Activated naive CD4-positive, alpha-beta T cell (primary cell): ENCODE measurements around the gene GNG7.
"Not testable (repeated sequence)": the region's sequence is repeated elsewhere in the genome, so short reads cannot be mapped to it uniquely, and the experiment has no call there.

Experiments used
- DNase-seq, 4 experiments: peaks; one replicate each; lab custom pipeline; 2025; lab: John Stamatoyannopoulos, UW

Gene GNG7

GRCh38 chr19:2534423-2535013 is 168.0 kb downstream of the GNG7 start:
- DNase-seq = no peak

GRCh38 chr19:2533686-2534422 is 168.6 kb downstream of the GNG7 start:
- DNase-seq = no peak

- no peak for DNase-seq
Observed at GRCh38 chr19:2533072-2533425, 169.4 kb downstream of the GNG7 start.

GRCh38 chr19:2532252-2533071 is 170.0 kb downstream of the GNG7 start:
- no peak for DNase-seq

- not testable (repeated sequence) for DNase-seq
Observed at GRCh38 chr19:2529942-2530341, 172.6 kb downstream of the GNG7 start.

GRCh38 chr19:2529473-2529918 is 173.0 kb downstream of the GNG7 start:
- no peak for DNase-seq

GRCh38 chr19:2528675-2529101 is 173.8 kb downstream of the GNG7 start:
- no peak for DNase-seq

GRCh38 chr19:2527686-2528085 is 174.8 kb downstream of the GNG7 start:
- no peak for DNase-seq

- DNase-seq = no peak
Observed at GRCh38 chr19:2527171-2527570, 175.3 kb downstream of the GNG7 start.

- DNase-seq = no peak
Observed at GRCh38 chr19:2524840-2525723, 177.4 kb downstream of the GNG7 start.

- DNase-seq = no peak
Observed at GRCh38 chr19:2524361-2524839, 178.1 kb downstream of the GNG7 start.

GRCh38 chr19:2523630-2524311 is 178.7 kb downstream of the GNG7 start:
- DNase-seq = no peak

- DNase-seq = no peak
Observed at GRCh38 chr19:2519482-2519881, 183.0 kb downstream of the GNG7 start.

- not testable (repeated sequence) for DNase-seq
Observed at GRCh38 chr19:2518856-2519255, 183.6 kb downstream of the GNG7 start.

GRCh38 chr19:2517881-2518601 is 184.5 kb downstream of the GNG7 start:
- no peak for DNase-seq

- no peak for DNase-seq
Observed at GRCh38 chr19:2516727-2517126, 185.8 kb downstream of the GNG7 start.

GRCh38 chr19:2514981-2515518 is 187.4 kb downstream of the GNG7 start:
- DNase-seq = no peak

GRCh38 chr19:2512523-2513431 is 189.7 kb downstream of the GNG7 start:
- no peak for DNase-seq

- DNase-seq = no peak
Observed at GRCh38 chr19:2511991-2512390, 190.5 kb downstream of the GNG7 start.
